HepG2 (cell line): ENCODE results near the gene LPXN. TPM values are rescaled to one million over a fixed set of nuclear protein-coding genes. Genes with fewer than 3 reads are reported as not detected.

Source experiments
- ATF7-NPFF ChIP-seq: sonication (generic); formaldehyde crosslinking; IDR thresholded peaks from 2 replicates; pipeline ENCODE4 v1.8.1; 2023; ENCODE audit warnings: mild to moderate bottlenecking, low read depth, missing genetic modification reagents, moderate library complexity
- EZH2 ChIP-seq: conservative IDR thresholded peaks from 2 replicates; pipeline ENCODE4 v1.6.1; 2012; ENCODE audit warnings: mild to moderate bottlenecking, low read depth, low read length, moderate library complexity
- FOXP1 ChIP-seq, 2 experiments: fragments of 450-650 bp in 1 of 2; IDR thresholded peaks; 2 replicates each; pipeline ENCODE4 v1.6.1; 2017 to 2018; ENCODE audit warnings: antibody characterized with exemption in 1 of 2
- MEIS1 ChIP-seq: sonication (generic); formaldehyde crosslinking; IDR thresholded peaks from 2 replicates; pipeline ENCODE4 v1.9.0; 2021; ENCODE audit warnings: mild to moderate bottlenecking, missing genetic modification reagents, moderate library complexity, borderline replicate concordance
- PBX3 ChIP-seq: sonication (generic); formaldehyde crosslinking; IDR thresholded peaks from 2 replicates; pipeline ENCODE4 v1.8.1; 2023; ENCODE audit warnings: missing genetic modification reagents, inconsistent platforms, borderline replicate concordance
- RARA ChIP-seq: IDR thresholded peaks from 2 replicates; pipeline ENCODE4 v1.6.1; 2016; ENCODE audit warnings: missing genetic modification reagents, missing compliant biosample characterization
- RERE ChIP-seq: IDR thresholded peaks from 2 replicates; pipeline ENCODE4 v1.6.1; 2016; ENCODE audit warnings: low read depth, missing genetic modification reagents, missing compliant biosample characterization
- XRCC5 ChIP-seq: fragments of 200-400 bp; formaldehyde crosslinking; optimal IDR thresholded peaks from 2 replicates; pipeline ENCODE3; 2017; ENCODE audit warnings: mild to moderate bottlenecking, low read length
- ZNF530 ChIP-seq: sonication (generic); formaldehyde crosslinking; IDR thresholded peaks from 2 replicates; pipeline ENCODE4 v1.5.0; 2020; ENCODE audit warnings: low read depth, mild to moderate bottlenecking, missing genetic modification reagents
- ZNF549 ChIP-seq: sonication (generic); formaldehyde crosslinking; IDR thresholded peaks from 2 replicates; pipeline ENCODE4 v1.5.0; 2020; ENCODE audit warnings: missing genetic modification reagents
- ZNF841 ChIP-seq: sonication (generic); formaldehyde crosslinking; IDR thresholded peaks from 2 replicates; pipeline ENCODE4 v1.8.1; 2023; ENCODE audit warnings: missing genetic modification reagents, borderline replicate concordance
- polyA plus RNA-seq, 8 experiments: library from polyadenylated mRNA; depleted of rRNA in 3 of 8; stranded (reverse) in 7 of 8; unstranded in 1 of 8; fragments of >200 nt; fragmentation: Illumina TruSeq in 4 of 8; extraction: Trizol in 4 of 8; gene quantifications; 2 replicates each; pipeline versions ENCODE4 v1.2.1 to v1.2.3, GENCODE V29; 2011 to 2016; ENCODE audit warnings: low read depth in 4 of 8, missing spikeins in 1 of 8, mixed read lengths in 1 of 8; ENCODE audit not compliant: insufficient read depth in 1 of 8
- total RNA-seq, 5 experiments: library from RNA; depleted of rRNA; stranded (reverse); fragments of >200 nt; fragmentation: Illumina TruSeq; extraction: Trizol; gene quantifications; 2 replicates each; pipeline ENCODE4 v1.2.3, GENCODE V29; 2016; ENCODE audit warnings: low read depth in 1 of 5

Gene LPXN
- total and polyA plus RNA-seq, 2 of the 13 experiments (the other 11 are each of a cell fraction or from before 2014, with no cell fraction given) = 1.7 to 3.5 TPM

GRCh38 chr11:58524232-58525036 lies 51.2 kb downstream of the LPXN start (continued):
- TF ChIP-seq ZNF530 (CRISPR knock-in tag) (no peak), ZNF549 (CRISPR knock-in tag) (no peak), ZNF841 (no peak), MEIS1 (CRISPR knock-in tag) (no peak), RARA (CRISPR knock-in tag) (no peak), RERE (CRISPR knock-in tag) (no peak), XRCC5 (peak; percentile 52), EZH2 (no peak), ATF7-NPFF (CRISPR knock-in tag) (no peak), PBX3 (no peak), FOXP1 (IDR thresholded peaks at IDR 0.05) (no peak), FOXP1 (CRISPR knock-in tag; IDR thresholded peaks at IDR 0.05) (no peak)
- TF ChIP-seq, all 625 proteins: peak for 11
